Subcutaneous adipose tissue (tissue), 4 donors: ENCODE results near the gene PDLIM7. TPM values are rescaled to one million over a fixed set of nuclear protein-coding genes. Genes with fewer than 3 reads are reported as not detected.

Experiments
- total RNA-seq, 4 donors: library from RNA; depleted of rRNA; stranded (reverse); fragments of >200 nt; gene quantifications; one replicate each; pipeline ENCODE4 v1.1.0, GENCODE V29; 2016
- TF ChIP-seq, protein P1 (sequence below): fragments of 450-650 bp; IDR thresholded peaks from one replicate; pipeline ENCODE4 v1.5.1; 2016; ENCODE audit warnings: low read depth, mild to moderate bottlenecking, control low read depth, antibody characterized with exemption, moderate library complexity

The PDLIM7 gene
- total RNA-seq, 4 donors from 2014 or later = 11.2 to 43.1 (median 16.6) TPM

DNA sequence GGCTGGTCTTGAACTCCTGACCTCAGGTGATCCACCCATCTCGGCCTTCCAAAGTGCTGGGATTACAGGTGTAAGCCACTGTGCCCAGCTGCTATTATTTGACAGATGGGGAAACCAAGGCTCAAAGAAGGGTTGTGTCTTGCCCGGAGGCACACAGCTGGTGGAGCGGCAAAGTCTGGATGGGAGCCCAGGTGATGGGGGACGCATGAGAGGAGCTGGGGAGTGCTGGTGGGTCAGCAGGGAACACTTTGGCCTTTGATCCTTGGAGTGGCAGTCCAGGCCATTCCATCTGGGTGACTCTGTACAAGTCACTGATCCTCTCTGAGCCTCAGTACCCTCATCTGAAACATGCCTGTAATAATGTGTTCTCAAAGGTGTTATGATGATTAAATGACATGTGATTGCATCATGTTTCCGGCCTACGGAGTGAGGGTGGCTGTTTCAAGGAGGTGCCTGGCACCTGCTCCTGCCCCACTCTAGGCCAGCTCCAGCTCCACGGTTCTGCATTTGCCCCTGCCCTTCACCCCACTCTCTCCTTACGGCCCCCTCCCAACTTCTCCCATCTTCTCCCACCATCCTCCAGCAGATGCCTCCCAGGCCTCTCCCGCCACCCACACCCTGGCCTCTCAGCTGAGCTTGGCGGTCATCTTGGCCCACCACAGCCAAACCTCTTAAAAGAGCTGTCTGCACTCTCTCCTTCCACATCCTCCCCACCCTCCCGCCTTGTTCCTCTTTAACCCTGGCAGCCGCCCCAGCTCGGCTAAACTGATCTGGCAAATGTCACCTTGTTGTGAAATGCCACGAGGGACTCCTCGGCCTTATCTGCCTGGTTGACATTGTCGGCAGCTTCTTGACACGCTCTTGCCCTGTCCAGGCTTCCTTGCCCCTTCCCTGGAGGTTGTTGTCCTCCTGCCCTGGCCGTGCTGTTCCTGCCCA is 18.4 kb downstream of the PDLIM7 start:
- TF ChIP-seq, protein P1, sequence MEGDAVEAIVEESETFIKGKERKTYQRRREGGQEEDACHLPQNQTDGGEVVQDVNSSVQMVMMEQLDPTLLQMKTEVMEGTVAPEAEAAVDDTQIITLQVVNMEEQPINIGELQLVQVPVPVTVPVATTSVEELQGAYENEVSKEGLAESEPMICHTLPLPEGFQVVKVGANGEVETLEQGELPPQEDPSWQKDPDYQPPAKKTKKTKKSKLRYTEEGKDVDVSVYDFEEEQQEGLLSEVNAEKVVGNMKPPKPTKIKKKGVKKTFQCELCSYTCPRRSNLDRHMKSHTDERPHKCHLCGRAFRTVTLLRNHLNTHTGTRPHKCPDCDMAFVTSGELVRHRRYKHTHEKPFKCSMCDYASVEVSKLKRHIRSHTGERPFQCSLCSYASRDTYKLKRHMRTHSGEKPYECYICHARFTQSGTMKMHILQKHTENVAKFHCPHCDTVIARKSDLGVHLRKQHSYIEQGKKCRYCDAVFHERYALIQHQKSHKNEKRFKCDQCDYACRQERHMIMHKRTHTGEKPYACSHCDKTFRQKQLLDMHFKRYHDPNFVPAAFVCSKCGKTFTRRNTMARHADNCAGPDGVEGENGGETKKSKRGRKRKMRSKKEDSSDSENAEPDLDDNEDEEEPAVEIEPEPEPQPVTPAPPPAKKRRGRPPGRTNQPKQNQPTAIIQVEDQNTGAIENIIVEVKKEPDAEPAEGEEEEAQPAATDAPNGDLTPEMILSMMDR = no peak

DNA sequence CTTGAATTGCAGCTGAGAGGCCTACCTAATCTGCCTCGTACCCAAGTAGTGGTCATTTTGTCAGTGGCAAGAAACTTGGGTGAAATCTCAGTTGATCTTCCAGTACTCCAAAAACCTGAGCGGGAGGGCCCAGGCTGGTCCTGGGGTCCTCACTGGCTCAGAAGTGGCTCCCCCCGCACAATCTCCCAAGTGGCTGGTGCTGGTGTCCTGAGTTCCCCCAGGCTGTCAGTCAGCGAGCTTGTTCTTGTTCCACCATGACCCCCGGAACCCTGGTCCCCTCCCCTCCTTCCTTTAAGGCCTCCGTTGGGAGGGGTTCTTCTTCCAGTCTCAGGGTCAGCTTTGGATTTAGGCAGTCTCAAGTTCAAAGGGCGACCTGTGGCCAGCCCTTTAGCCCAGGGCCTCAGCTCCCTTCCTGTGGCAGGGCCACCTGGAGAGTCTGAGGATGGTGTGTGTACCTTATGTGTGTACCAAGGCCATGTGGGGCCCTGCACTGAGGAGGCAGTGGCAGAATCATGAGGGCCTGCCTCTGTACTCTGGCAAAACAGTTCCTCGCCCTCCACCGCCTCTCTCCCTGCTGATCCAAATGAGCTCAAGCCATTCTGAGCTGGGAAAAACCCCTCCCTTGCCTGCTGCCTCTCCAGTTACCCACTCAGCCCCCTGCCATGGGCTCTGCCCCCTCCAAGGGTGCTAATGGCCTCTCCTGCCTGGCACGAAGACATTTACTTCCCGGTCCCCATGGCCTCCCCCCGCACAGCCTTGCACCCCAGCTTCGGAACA is 19.5 kb downstream of the PDLIM7 start:
- TF ChIP-seq, protein P1 = no peak

DNA sequence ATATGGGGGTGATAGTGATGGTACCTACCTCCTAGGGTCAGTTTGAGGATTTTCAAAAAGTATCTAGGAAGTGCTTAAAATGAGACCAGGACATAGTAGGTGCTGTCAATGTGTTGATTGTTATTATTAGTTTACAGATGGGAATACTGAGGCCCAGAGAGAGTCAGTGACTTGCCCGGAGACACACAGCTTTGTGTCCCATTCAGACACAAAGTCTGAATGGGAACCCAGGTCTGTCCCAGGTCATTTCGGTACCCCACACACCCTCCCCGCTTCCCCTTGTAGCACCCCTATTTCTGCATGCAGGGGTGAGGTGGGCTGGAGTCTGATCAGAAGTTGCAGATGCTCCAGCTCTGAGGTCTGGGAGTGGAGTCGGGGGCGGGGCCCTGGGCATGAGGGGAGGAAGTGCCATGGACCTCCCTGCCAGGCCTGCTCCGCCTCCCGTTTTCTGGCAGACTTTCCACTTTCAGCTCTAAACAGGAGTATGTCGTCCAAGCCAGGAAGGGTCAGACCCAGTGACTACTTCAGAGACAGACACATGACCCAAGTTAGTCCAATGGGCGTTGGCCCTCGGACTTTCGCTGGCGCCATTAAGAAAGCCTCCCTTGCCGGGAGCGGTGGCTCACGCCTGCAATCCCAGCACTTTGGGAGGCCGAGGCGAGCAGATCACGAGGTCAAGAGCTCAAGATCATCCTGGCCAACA is 20.7 kb downstream of the PDLIM7 start:
- TF ChIP-seq, protein P1 = no peak

DNA sequence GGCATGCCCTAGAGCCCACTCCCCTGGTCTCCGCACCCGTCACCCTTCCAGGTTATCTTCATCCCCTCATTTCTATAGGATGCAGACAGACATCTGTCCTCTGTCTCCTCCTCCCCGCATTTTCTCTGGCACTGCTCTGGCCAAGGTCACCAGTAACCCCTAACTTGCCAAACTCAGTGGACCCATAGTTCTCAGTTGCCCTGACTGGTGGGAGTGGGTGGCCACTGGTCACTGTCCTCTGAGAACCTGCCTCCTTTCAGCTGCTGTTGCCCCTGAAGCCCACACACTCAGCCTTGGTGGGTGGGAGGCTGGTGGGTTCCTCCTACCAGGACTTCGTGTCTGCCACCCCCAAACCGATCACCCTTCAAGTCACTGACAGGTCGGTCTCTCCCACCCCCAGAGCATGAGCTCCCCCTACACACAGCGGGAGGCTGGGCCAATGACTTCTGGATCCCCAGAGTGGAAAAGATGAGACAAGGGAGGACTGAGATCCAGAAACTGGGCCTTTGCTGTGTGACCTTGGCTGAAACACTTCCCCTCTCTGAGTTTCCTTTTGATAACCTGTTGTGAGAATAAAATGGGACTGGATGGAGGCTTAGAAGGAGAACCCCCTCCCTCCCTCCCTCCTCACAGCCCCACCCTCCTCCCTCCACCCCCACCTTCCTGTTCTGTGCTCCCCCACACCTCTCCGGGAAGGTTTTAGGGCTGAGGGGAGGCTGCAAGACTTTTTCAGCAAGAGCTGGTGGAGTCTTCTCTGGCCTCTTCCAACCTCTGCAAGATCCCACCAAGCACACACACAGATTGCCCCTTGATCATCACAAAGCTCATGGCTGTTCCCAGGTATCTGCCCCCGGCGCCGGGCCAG is 21.6 kb downstream of the PDLIM7 start:
- TF ChIP-seq, protein P1 = no peak

DNA sequence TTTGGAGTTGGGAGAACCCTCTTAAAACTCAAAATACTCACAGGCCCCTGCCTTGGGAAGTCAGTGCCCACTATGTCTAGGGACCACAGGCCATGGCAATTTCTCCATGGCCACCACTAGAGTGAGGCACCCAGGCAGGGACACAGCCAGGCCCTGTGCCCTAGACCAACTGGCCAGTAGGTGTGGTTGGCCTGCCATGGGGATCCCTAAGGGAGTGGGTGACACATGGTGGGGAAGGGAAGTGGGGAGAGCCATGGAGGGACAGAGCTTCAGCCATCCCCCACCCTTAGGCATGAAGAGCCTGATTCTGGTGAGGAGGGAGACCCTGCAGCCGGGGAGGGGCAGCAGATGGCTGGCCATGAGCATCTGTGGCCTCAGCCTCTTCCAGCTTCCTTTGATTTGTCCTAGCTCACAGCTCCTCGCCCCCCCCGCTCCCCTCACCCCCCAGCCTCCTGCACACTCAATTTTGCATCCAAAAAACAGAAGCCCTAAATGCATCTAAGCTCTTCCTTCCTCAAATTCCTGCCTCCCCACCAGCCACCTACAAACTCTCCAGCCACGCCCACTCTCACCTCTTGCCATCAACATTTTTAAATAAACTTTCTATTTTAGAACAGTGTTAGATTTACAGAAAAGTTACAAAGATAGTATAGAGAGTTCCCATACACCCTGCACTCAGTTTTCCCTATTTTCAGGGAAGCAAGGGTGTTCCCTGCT is 22.4 kb downstream of the PDLIM7 start:
- TF ChIP-seq, protein P1 = no peak

DNA sequence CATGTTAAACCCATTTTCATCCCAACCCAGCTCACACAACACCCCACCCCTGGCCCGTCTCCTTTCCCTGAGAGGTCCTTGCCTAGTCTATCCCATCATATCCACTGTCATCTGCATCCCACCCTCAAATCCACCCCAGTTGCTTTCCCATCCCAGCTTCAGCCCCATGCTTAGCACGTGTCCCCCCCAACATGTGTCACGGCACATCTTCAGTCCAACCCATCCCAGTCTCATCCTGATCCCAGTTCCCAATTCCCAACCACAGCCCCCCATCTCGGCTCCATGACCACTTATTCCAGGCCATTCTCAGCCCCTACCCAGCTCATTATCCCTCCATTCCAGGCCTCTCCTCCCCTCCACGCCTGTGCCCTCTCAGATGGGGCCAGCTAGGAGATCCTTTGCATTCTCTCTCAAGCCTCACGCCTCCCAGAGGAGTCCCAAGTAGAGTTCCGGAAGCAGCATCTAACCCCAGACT is 23.4 kb downstream of the PDLIM7 start:
- TF ChIP-seq, protein P1 = no peak
